Peyer's patch (tissue), 4 donors: ENCODE measurements around the gene CFAP61.

Experiments
- POLR2A ChIP-seq, 2 donors: fragments of 450-650 bp; IDR thresholded peaks; one replicate each; pipeline ENCODE4 v1.5.1; 2017; ENCODE audit warnings: antibody characterized with exemption in 2 of 2, mild to moderate bottlenecking in 2 of 2, moderate library complexity in 2 of 2
- TF ChIP-seq, protein P1 (sequence below), 6 experiments: fragments of 450-650 bp in 4 of 6; fragments of 200-600 bp in 2 of 6; sonication (generic) in 1 of 6; IDR thresholded peaks; one replicate each; pipeline ENCODE4 v1.5.1; 2017 to 2019; ENCODE audit warnings: antibody characterized with exemption in 6 of 6, mild to moderate bottlenecking in 3 of 6, moderate library complexity in 1 of 6

DNA sequence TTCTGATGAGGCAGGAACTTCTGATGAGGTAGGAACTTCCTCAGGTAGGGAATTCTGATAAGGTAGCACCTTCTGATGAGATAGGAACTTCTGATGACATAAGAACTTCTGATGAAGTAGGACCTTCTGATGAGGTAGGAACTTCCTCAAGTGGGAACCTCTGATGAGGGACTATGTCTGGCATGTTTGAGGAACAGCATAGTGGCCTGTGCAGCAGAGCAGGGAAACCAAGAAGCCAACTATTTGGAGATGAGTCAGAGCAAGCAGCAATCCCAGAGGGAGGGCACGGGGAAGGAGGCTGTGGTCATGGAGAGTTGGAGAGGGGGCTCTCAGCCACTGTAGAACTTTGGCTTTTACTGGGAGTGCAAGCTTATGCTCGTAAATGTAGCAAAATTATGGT, 132.4 kb downstream of the CFAP61 start:
- TF ChIP-seq, protein P1, sequence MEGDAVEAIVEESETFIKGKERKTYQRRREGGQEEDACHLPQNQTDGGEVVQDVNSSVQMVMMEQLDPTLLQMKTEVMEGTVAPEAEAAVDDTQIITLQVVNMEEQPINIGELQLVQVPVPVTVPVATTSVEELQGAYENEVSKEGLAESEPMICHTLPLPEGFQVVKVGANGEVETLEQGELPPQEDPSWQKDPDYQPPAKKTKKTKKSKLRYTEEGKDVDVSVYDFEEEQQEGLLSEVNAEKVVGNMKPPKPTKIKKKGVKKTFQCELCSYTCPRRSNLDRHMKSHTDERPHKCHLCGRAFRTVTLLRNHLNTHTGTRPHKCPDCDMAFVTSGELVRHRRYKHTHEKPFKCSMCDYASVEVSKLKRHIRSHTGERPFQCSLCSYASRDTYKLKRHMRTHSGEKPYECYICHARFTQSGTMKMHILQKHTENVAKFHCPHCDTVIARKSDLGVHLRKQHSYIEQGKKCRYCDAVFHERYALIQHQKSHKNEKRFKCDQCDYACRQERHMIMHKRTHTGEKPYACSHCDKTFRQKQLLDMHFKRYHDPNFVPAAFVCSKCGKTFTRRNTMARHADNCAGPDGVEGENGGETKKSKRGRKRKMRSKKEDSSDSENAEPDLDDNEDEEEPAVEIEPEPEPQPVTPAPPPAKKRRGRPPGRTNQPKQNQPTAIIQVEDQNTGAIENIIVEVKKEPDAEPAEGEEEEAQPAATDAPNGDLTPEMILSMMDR (IDR thresholded peaks at IDR 0.05), result no peak
- no peak for TF ChIP-seq POLR2A (IDR thresholded peaks at IDR 0.05)
